HCT116 (cell line): ENCODE data around the gene KLRG1.

Source experiments
- CTCF ChIP-seq, 3 experiments: fragments of 200-600 bp in 1 of 3; sonication (generic) in 1 of 3; IDR thresholded peaks in 2 of 3; conservative IDR thresholded peaks in 1 of 3; 2 replicates each; pipeline ENCODE4 v1.5.1; 2012 to 2017; ENCODE audit warnings: low read depth in 2 of 3, low read length in 2 of 3, antibody characterized with exemption in 1 of 3, borderline replicate concordance in 1 of 3, control low read depth in 1 of 3, mild to moderate bottlenecking in 1 of 3, mixed read lengths in 1 of 3, mixed run types in 1 of 3, moderate library complexity in 1 of 3; ENCODE audit not compliant: insufficient read depth in 1 of 3
- POLR2AphosphoS5 ChIP-seq: IDR thresholded peaks from 2 replicates; pipeline ENCODE4 v1.6.1; 2011; ENCODE audit warnings: mild to moderate bottlenecking, low read depth, low read length, moderate library complexity
- RAD21 ChIP-seq: IDR thresholded peaks from 2 replicates; pipeline ENCODE4 v1.6.1; 2012; ENCODE audit warnings: low read depth, mild to moderate bottlenecking
- REST ChIP-seq: IDR thresholded peaks from 2 replicates; pipeline ENCODE4 v1.6.1; 2012; ENCODE audit warnings: low read depth
- SP1 ChIP-seq: IDR thresholded peaks from 2 replicates; pipeline ENCODE4 v1.6.1; 2012; ENCODE audit warnings: low read depth

GRCh38 chr12:8987163-8987562 lies 2.2 kb upstream of the KLRG1 start:
- TF ChIP-seq RAD21, result no peak
- TF ChIP-seq SP1, result no peak
- TF ChIP-seq POLR2AphosphoS5, result no peak
- TF ChIP-seq REST, result no peak
- no peak for TF ChIP-seq CTCF (IDR thresholded peaks at IDR 0.05 in 2 of 3, conservative IDR thresholded peaks at IDR 0.05 in 1 of 3; ENCODE audit: borderline replicate concordance in 1 of 3, insufficient read depth in 1 of 3, low read depth in 2 of 3, low read length in 2 of 3)
